Measurements from ENCODE around the gene POLE.
A peak's percentile ranks its signal among the peaks of the same experiment; 100 is the strongest.

The POLE gene

GRCh38 chr12:132618683-132619043, 68.5 kb downstream of the POLE start, which contains the start of gene P2RX2:
TSS of gene P2RX2 (plus strand) at chr12:132618776. CDS start at chr12:132618817, 41 bp downstream.
- TF ChIP-seq, protein P1, sequence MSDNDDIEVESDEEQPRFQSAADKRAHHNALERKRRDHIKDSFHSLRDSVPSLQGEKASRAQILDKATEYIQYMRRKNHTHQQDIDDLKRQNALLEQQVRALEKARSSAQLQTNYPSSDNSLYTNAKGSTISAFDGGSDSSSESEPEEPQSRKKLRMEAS (IDR thresholded peaks at IDR 0.05; ENCODE audit: low read depth, low read length) = no peak
- TF ChIP-seq CTCF (IDR thresholded peaks at IDR 0.05; ENCODE audit: low read depth, low read length) (no peak), POLR2A (IDR thresholded peaks at IDR 0.05; ENCODE audit: extremely low read depth, insufficient read length) (no peak), MYC (IDR thresholded peaks at IDR 0.05; ENCODE audit: low read depth, low read length) (no peak)
- H3K4me3 ChIP-seq (ENCODE audit: low read depth, low read length) = no peak within 1 kb of the TSS
- no peak for DNase-seq (ENCODE audit: low read depth)

- no peak overlapping the region for H3K4me3 ChIP-seq (ENCODE audit: low read depth, low read length)
- DNase-seq (ENCODE audit: low read depth) = no peak
- TF ChIP-seq, protein P1 (IDR thresholded peaks at IDR 0.05; ENCODE audit: low read depth, low read length) = no peak
- TF ChIP-seq MYC (IDR thresholded peaks at IDR 0.05; ENCODE audit: low read depth, low read length) = no peak
- TF ChIP-seq POLR2A (IDR thresholded peaks at IDR 0.05; ENCODE audit: extremely low read depth, insufficient read length) = no peak
- no peak for TF ChIP-seq CTCF (IDR thresholded peaks at IDR 0.05; ENCODE audit: low read depth, low read length)
These were observed 69.1 kb downstream of the POLE start for GRCh38 chr12:132617822-132618682.

DNA sequence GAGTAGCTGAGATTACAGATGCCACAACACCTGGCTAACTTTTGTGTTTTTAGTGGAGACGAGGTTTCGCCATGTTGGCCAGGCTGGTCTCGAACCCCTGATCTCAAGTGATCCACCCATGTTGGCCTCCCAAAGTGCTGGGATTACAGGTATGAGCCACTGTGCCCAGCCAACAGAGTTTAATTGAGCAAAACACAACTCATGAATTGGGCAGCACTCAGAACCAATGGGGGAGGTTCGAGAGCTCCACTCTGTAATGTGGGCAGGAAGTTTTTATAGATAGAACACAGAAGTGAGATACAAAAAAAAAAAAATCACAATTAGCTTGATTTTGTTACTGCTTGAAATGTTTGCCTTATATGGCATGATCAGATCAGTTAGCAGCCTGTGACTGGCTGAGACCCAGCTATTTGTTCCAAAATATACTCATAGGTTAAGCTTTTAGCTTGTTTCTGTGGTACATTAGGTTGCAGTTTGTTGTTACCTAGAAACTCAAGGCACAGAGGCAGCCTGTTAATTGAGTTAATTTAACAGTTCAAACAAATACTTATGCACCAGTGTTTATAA, 69.9 kb downstream of the POLE start:
- TF ChIP-seq CTCF (IDR thresholded peaks at IDR 0.05; ENCODE audit: low read depth, low read length) = no peak
- no peak for TF ChIP-seq MYC (IDR thresholded peaks at IDR 0.05; ENCODE audit: low read depth, low read length)
- no peak for TF ChIP-seq POLR2A (IDR thresholded peaks at IDR 0.05; ENCODE audit: extremely low read depth, insufficient read length)
- TF ChIP-seq, protein P1 (IDR thresholded peaks at IDR 0.05; ENCODE audit: low read depth, low read length) = no peak
- H3K4me3 ChIP-seq (ENCODE audit: low read depth, low read length) = no peak overlapping the region
- DNase-seq (ENCODE audit: low read depth) = no peak

- DNase-seq (ENCODE audit: low read depth) = no peak
- no peak overlapping the region for H3K4me3 ChIP-seq (ENCODE audit: low read depth, low read length)
- TF ChIP-seq POLR2A (IDR thresholded peaks at IDR 0.05; ENCODE audit: extremely low read depth, insufficient read length) (no peak), CTCF (IDR thresholded peaks at IDR 0.05; ENCODE audit: low read depth, low read length) (no peak), MYC (IDR thresholded peaks at IDR 0.05; ENCODE audit: low read depth, low read length) (no peak)
- TF ChIP-seq, protein P1 (IDR thresholded peaks at IDR 0.05; ENCODE audit: low read depth, low read length) = no peak
These were observed 71.5 kb downstream of the POLE start for GRCh38 chr12:132615579-132616038.

DNA sequence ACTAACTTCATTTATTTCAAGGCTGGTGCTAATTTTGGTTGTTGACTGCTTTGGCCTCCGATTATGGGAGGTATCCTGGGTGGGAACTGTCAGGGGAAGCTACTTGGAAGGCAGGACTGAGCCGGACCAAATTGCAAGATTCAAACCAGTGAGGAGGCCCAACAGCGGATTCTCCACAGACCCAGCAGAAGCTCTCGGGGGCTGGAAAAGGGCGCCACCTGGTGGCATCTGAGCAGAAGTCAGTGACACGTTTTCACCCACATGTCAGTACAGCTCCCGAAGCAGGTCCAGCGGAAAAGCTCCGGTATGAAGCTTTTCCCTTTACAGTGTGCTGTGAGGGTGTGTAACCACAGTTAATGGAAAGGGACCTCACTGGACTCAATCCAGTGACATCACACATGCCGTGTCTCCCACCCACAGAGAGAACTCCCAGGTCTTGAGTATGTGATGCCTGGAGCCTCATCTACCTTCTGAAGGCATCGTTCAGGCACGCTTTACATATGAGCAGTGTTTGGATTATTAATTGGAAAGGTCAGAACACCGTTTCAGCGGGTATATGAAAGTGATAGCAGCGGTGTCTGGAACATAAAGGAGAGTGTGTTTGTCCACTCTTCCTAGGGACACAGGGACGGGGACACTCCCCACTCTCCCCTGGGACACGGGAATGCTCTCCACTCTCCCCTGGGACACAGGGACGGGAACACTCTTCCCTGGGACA, 72.1 kb downstream of the POLE start:
- TF ChIP-seq CTCF (IDR thresholded peaks at IDR 0.05; ENCODE audit: low read depth, low read length) = peak; percentile 94
- TF ChIP-seq, protein P1 (IDR thresholded peaks at IDR 0.05; ENCODE audit: low read depth, low read length) = peak; percentile 94
- no peak for TF ChIP-seq POLR2A (IDR thresholded peaks at IDR 0.05; ENCODE audit: extremely low read depth, insufficient read length)
- peak; percentile 94 for TF ChIP-seq MYC (IDR thresholded peaks at IDR 0.05; ENCODE audit: low read depth, low read length)
- no peak overlapping the region for H3K4me3 ChIP-seq (ENCODE audit: low read depth, low read length)
- DNase-seq (ENCODE audit: low read depth) = peak; percentile 90
